ENCODE results near the gene MGAT4C.
"Not testable (repeated sequence)": the region's sequence is repeated elsewhere in the genome, so short reads cannot be mapped to it uniquely, and the experiment has no call there.

MGAT4C gene

DNA sequence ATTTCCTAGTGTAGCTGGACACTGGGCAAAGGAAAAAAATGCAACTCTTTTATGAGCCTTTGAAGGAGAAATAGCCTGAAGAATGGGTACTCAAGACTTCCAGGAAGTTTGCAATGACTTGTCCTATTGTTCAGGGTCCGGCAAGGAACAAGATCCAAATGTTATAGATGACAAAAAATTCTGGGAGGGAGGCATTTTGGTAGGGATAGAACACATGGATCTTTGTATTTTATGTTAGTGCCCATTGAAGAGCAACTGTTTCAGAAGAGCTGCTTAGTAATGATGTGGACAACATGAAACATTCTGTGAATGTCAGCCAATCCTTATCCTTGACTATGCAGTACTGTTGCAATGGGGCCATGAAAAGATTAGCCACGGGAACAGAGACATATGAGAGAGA lies 138.0 kb downstream of the MGAT4C start:
- Histone ChIP-seq H3K27me3 (no peaks in the 10 kb centered on the region), H3K9me3 (no peaks in the 10 kb centered on the region), H3K27ac (no peak overlapping the region), H3K4me1 (ENCODE audit: control insufficient read depth in 1 of 2, insufficient read depth in 1 of 2, low read depth in 1 of 2, low read length in 1 of 2) (no peaks in the 10 kb centered on the region), H3K4me3 (ENCODE audit: low read depth in 1 of 2, low read length in 1 of 2) (no peak overlapping the region), H3K36me3 (no peaks in the 10 kb centered on the region)
- no peak for TF ChIP-seq CTCF (IDR thresholded peaks at IDR 0.05)

- H3K4me3 ChIP-seq (ENCODE audit: low read depth in 1 of 2, low read length in 1 of 2) = no peak overlapping the region
- H3K27ac ChIP-seq = no peak overlapping the region
- TF ChIP-seq CTCF (IDR thresholded peaks at IDR 0.05) = no peak
- H3K4me1 ChIP-seq (ENCODE audit: control insufficient read depth in 1 of 2, insufficient read depth in 1 of 2, low read depth in 1 of 2, low read length in 1 of 2) = no peaks in the 10 kb centered on the region
- H3K9me3 ChIP-seq = no peaks in the 10 kb centered on the region
- H3K27me3 ChIP-seq = no peaks in the 10 kb centered on the region
- H3K36me3 ChIP-seq = no peaks in the 10 kb centered on the region
Observed at GRCh38 chr12:86117711-86118110, 138.5 kb downstream of the MGAT4C start.

DNA sequence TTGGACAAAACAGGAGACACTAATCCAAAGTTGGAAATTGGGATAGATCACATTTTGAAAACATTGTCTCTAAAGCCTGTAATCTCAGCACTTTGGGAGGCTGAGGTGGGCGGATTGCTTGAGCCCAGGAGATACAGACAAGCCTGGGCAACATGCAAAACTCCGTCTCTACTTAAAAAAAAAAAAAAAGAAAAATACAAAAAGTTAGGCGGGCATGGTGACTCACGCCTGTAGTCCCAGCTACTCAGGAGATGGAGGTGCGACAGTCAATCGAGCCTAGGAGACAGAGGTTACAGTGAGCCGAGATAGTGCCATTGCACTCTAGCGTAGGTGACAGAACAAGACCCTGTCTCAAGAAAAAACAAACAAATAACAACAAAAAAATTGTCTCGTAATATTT lies 152.1 kb downstream of the MGAT4C start:
- TF ChIP-seq CTCF (IDR thresholded peaks at IDR 0.05) = no peak
- Histone ChIP-seq H3K27ac (no peak overlapping the region), H3K36me3 (no peaks in the 10 kb centered on the region), H3K4me3 (ENCODE audit: low read depth in 1 of 2, low read length in 1 of 2) (no peak overlapping the region), H3K4me1 (ENCODE audit: control insufficient read depth in 1 of 2, insufficient read depth in 1 of 2, low read depth in 1 of 2, low read length in 1 of 2) (no peaks in the 10 kb centered on the region), H3K27me3 (no peaks in the 10 kb centered on the region), H3K9me3 (no peaks in the 10 kb centered on the region)

- Histone ChIP-seq H3K36me3 (no peaks in the 10 kb centered on the region), H3K4me1 (ENCODE audit: control insufficient read depth in 1 of 2, insufficient read depth in 1 of 2, low read depth in 1 of 2, low read length in 1 of 2) (no peaks in the 10 kb centered on the region), H3K27me3 (no peaks in the 10 kb centered on the region), H3K4me3 (ENCODE audit: low read depth in 1 of 2, low read length in 1 of 2) (no peak overlapping the region), H3K9me3 (no peaks in the 10 kb centered on the region), H3K27ac (no peak overlapping the region)
- TF ChIP-seq CTCF (IDR thresholded peaks at IDR 0.05) = no peak
Observed at GRCh38 chr12:86097161-86097560, 159.0 kb downstream of the MGAT4C start.

DNA sequence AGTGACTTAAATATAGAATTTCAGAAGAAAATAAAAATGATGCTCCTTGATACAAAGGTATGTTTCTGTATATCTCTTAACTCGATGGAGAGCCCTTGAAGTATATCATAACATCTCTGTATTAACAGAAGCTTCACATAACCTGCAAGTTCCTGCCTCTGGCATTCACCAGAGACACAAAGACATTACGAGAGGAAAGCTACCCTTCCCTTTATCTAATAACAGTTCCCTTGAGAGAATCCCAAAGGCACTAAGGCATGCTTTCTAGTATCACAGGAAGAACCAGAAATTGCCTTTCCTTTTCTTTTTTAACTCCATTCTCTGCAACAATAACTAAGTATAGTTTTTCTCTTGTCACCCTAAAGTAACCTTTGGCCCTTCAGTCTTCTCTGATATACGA lies 164.5 kb downstream of the MGAT4C start:
- Histone ChIP-seq H3K4me1 (ENCODE audit: control insufficient read depth in 1 of 2, insufficient read depth in 1 of 2, low read depth in 1 of 2, low read length in 1 of 2) (no peaks in the 10 kb centered on the region), H3K9me3 (no peaks in the 10 kb centered on the region), H3K27me3 (no peaks in the 10 kb centered on the region), H3K27ac (no peak overlapping the region), H3K36me3 (no peaks in the 10 kb centered on the region), H3K4me3 (ENCODE audit: low read depth in 1 of 2, low read length in 1 of 2) (no peak overlapping the region)
- no peak for TF ChIP-seq CTCF (IDR thresholded peaks at IDR 0.05)

DNA sequence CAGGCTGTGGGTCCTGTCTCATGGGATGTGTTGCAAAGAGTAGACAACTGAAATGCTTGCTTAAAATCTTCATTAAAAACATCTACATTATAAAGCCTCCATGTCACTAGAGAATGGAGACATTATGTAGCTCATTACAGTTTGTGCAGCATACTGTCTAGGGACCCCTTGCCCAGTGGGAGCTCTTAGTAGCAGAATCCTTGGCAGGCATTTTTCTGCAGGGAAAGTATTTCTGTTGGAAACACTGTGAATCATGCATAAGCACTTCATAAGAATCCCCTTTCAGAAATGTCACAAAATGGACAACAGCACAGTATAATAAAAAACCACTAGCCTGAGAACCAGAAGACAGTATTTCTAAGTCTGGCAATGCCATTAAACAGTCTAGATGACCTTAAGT lies 174.3 kb downstream of the MGAT4C start:
- Histone ChIP-seq H3K27me3 (no peaks in the 10 kb centered on the region), H3K36me3 (no peaks in the 10 kb centered on the region), H3K4me3 (ENCODE audit: low read depth in 1 of 2, low read length in 1 of 2) (no peak overlapping the region), H3K4me1 (ENCODE audit: control insufficient read depth in 1 of 2, insufficient read depth in 1 of 2, low read depth in 1 of 2, low read length in 1 of 2) (no peaks in the 10 kb centered on the region), H3K9me3 (no peaks in the 10 kb centered on the region), H3K27ac (no peak overlapping the region)
- no peak for TF ChIP-seq CTCF (IDR thresholded peaks at IDR 0.05)

GRCh38 chr12:86059052-86059451 lies 197.1 kb downstream of the MGAT4C start:
- H3K4me1 ChIP-seq (ENCODE audit: control insufficient read depth in 1 of 2, insufficient read depth in 1 of 2, low read depth in 1 of 2, low read length in 1 of 2); H3K36me3 ChIP-seq; H3K4me3 ChIP-seq (ENCODE audit: low read depth in 1 of 2, low read length in 1 of 2); H3K27me3 ChIP-seq; H3K27ac ChIP-seq; H3K9me3 ChIP-seq: not testable (repeated sequence)
